Dermis blood vessel endothelial cell (primary cell): Measurements from ENCODE around the gene MYT1. TPM values are rescaled to one million over a fixed set of nuclear protein-coding genes. Genes with fewer than 3 reads are reported as not detected.
A peak's percentile ranks its signal among the peaks of the same experiment; 100 is the strongest.

Experiments used
- DNase-seq: peaks from one replicate; pipeline ENCODE4 v3.0.0; 2010
- total RNA-seq: library from RNA; depleted of rRNA; stranded (reverse); fragments of >200 nt; gene quantifications from 2 replicates; pipeline ENCODE4 v1.2.3, GENCODE V29; 2014

Gene MYT1
- total RNA-seq, 1 donor from 2014 or later: not detected

DNA sequence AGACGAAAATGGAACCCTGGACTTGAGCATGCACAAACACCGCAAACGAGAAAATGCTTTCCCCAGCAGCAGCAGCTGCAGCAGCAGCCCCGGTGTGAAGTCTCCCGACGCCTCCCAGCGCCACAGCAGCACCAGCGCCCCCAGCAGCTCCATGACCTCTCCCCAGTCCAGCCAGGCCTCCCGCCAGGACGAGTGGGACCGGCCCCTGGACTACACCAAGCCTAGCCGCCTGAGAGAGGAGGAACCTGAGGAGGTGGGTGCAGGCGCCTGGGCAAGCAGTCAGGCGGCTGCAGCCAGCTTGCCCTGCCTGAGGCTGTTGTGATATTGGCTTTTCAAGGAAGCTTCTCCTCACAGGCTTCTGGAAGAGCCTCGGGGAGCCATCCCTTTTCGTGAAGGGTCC is 55.5 kb downstream of the MYT1 start:
- no peak for DNase-seq

DNA sequence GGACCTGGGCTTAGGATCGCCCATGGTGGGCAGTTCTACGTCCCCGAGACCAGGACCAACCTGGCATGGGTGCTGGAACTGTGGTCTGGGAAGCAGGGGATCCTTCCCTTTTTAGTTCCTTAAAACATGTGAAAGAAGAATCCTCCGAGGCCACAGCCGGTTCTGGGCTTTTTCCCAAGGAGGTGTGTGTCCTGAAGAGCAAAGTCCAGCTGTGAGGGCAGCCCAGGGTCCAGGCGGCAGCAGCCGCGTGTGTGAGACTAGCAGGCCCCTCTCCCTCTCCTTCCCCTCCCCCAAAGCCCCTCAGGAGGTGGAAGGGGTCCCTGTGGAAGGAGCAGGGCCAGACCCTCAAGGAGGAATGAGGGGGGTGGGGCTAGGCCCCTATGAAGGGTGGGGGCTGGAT is 56.2 kb downstream of the MYT1 start:
- no peak for DNase-seq

DNA sequence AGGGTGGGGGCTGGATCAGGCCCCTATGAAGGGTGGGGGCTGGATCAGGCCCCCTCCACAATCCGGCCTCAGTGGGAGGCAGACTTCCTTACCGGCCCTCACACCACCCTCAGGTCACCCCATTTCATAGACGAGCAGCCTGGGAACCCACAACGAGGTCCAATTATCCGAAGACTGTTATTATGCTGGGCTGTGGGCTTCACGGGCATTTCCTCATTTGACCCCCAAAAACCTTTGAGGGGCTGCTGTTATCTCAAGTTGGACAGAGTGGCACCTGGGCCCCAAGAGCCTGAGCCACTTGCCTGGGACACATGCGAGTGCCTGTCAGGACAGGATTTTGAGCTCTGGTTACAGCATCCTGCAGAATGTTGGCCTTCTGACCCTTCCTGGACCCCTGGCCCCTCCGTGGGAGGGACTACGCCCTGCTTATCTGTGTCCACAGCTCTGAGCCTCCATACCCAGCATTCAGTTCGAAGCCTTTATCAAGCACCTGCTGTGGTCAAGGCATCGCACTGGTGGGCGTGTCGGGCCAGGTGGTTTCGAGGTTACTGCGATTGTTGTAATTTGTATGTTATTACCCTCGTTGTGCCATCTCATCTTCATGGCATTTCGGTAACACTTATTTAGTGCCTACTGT is 56.8 kb downstream of the MYT1 start:
- no peak for DNase-seq

DNA sequence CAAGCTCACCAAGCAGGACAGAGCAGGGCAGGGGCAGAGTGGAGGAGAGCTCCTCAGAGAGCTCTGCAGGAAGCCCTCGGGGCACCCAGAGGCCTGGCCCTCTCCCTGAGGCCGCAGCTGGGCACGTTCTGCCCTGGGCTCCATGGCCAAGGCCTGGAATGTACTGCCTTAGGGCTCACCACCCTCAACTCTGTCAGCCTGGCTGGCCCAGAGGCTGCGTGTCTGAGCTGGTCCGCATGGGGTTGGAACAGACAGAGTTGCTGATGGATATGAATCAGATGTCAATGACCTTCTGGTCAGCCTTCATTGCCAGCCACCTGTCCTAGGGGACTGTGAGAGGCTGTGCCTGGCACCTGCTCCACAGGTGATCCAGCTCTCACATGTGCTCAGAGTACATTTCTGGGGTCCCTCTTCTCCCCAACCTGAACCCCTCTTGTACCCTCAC is 58.1 kb downstream of the MYT1 start:
- no peak for DNase-seq

DNA sequence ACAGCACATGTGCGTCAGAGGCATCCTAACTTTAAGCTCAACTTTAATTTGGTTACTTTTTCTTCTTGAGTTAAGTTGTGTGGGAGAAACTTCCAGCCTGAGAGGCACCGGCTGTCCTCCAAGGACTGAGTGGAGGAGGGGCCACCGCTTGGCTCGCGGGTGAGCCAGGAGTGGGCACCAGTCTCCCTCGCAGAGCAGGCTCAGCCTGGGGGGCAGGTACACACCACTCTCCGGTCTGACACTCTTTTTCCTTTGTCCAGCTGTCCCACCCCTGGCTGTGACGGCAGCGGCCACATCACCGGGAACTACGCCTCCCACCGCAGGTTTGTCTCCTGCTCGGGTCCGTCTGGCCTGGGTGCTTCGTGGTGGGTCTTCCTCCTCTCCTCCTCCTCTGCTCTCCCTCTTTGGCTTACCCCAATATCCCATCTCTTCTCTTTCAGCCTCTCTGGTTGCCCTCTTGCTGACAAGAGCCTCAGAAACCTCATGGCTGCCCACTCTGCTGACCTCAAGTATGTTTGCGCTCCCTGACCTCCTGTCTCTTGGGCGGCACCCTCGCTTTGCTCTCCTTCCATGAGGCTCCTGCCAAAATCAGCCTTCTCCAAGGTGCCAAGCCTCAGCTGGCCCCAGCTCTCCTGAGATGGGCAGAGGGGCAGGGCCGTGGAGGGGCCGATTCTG is 58.7 kb downstream of the MYT1 start:
- no peak for DNase-seq

DNA sequence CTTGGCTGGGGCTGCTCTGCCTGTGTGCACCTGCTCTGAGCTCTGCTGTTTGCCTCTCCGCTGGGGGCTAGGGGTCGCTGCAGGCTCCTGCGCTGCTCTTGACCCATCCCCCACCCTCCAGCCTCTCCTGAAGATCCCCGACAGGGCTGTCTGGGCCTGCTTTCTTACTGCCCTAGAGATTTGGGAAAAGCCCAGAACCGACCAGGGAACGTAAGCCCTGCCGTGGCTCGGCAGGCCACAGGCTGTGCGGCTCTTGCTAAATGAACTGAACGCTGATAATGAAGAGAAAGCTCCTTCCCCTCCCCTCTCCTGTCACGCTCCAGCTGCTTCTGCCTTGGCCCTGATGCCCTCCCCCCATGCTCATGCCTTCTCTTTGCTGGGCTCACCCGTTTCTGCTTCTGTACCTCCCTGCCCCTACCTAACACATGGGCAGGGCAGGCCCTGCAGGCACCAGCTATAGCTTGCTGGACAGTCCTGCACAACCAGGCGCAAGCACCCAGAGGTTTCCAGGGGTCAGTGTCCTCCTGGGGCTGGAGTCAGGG is 59.3 kb downstream of the MYT1 start:
- peak; percentile 41 for DNase-seq

DNA sequence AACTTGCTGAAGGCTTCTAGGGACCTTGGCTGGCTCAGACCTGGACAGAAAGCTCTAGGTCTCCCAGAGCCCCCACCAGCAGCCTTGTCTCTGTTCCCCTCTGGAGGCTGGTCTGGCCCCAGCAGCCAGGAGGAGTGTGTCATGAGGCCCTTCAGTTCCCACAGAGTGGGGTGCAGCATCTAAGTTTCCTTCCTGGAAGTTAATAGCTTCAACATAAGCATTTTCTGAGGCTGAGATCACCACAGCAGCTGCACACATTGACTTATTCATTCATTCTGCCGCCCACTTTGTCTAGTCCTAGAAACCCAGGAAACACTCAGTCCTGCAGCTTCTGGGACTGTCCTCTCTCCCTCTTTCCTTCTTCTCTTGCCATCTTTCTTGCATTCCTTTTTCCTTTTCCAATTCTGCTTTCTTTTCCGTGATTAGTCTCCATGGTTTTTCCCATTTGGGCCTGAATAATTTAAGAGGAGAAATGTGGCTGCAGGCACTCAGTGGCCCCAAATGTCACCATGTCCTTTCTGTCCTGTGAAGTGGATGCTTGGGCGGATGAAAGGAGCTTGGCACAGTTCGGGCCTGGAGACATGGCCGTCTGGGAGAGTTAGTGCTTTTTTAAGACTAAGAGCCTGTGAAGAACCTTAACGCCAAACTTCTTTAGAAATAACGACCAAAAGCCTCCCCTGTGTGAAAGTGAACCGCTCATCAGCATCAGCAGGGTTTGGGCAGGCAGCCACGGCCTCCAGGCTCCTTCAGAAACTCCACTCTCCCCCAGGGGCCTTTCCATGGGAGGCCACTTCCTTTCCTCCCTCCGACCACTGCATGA is 60.3 kb downstream of the MYT1 start:
- peak; percentile 79 for DNase-seq

DNA sequence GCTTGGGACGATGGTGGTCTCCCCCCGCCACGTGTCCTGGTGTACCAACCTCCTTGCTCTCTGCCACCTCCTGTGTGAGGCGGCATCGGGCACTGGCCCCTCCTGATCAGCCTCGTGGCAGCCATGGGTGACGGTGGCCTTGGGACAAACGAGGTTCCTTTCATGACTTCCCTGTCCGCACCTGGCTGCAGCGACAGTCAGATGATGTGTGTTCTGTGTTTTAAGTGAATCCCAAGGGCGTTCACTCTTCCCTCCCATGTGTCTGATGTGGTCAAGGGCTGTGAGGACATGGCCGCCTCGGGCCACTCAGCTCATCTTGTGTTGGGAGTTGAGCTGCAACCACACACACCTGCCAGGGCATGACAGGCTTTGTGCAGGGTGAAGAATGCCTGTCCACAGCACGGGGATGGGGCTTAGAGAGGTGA is 60.9 kb downstream of the MYT1 start:
- no peak for DNase-seq

DNA sequence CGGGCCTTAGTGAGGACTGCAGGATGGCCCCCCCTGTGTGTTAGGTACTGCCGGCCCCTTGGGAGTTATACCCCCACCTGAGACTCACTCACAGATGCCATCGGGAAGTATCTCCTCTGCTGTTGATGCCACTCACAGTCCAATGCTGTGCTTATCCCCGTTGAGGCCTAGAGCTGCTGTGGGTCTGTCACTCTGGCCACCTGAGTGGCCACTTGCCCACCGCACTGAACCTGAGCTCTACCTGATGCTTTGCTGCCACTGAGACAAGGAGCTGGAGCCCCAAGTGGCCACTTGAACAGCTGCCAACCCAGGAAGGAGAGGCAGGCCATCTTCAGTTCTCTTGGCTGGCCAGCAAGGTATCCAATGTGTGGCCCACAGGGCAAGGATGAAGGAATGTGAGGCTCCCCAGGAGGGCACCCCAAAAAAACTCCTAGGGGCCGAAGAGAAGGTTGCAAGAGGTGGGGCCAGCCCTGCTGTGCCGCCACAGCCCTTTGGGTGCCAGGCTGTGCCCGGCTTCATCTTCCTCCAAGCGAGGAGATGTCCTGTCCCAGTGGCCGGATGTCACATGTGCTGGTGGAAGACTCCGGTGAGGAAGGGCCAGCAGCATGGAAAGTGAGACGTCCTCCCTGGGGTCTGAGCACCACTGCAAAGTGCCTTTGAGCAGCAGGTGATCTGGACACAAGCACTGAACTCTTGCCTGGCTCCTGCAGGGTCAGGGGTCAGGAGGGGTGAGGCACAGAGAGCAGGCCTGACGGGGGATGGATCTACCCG is 61.8 kb downstream of the MYT1 start:
- no peak for DNase-seq

DNA sequence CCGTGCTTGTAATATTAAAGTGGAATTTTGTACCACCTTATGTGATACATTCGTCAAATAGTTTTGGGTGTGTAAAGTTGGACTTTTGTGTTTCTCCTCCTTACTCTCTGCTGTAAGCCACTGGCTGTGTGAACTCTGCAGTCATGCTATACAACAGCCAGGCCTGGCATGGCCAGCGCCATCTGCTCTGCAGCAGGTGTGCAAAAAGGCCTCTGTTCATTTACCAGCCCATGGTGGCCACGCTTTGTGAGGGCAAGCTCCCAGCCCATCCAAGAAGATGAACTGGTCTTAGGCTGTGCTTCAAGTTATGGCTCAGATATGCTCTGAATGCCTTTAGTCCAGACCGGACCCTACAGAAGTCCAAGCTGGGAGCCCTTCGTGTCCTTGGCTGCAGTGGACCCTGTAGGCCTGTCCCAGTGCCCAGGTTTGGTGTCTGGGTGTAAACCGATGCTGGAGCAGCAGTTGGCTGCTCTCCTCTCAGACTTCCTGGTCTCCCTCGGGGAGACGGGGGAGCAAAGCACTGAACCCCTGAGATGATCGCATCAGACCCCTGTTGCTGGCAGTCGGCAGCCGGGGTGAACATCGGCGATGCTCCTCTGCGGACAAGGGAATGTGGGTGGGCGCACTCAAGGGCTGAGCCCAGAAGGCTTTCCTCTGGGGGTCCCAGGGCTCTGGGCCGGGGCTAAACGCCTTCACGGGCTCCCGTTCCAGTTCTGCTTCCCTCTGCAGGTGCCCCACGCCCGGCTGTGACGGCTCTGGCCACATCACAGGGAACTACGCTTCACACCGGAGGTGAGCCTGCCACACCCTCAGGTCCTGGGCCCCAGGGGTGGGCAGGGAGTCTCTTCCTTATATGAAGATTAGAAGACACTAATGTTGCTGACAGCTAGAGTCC is 62.7 kb downstream of the MYT1 start:
- DNase-seq: no peak

DNA sequence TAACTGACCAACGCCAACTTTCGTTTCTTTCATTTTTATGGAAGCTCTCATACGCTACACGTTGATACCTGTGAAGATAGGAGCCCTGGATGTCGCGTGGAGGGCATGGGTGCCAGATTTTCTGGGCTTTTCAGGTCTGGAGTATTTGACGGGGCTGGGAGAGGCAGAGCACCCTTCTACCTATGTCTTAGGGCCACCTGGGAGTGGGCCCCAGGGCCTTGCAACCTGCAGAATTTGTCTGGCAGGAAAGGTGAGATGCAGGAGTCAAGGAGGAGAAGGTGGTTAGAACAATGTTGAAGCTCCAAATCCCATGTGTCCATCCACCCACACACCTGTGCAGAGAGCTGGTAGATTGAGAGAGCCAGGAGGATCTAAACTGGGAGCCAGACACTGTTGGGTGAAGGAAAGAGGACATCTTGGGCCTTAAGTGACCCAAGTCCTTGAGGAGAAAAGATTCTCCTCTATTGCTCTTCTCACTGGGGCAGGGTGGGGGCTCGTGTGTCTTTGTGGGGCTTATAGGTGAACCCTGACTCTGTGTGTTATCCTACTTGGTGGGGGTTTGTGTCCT is 63.9 kb downstream of the MYT1 start:
- no peak for DNase-seq

DNA sequence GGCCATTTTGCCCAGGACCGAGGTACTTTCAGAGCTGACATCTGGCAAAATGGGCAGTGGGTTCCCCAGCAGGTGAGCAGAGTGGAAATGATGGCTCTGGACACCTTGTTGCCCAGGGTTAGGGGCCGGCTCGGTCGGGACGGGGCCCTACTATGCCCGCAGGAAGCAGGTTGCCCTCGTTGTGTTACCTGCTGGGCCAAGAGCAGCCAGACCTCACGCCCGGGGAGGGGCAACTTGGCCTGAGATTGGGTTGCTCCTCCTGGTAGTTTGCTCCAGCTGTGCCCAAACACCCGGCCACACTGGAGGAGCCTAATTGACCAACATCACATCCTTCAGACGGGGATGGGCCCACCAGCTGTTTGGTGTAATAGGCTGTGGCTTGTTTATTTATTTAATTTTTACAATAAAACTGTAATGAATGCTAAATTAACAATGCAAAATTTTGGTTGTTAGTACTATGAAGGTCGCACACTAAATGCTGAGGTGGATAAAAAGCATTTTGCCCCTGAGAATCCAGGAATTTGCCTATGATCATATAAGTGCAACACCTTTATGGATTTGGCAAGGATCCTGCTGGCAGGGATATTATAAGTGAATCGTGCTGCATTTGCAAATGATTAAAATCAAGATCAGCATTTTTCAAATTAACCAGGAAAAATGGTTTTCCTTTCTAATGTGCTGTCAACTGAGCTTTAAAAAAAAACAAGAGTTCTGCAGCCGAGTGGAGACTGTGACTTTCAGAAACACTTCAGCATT is 64.7 kb downstream of the MYT1 start:
- DNase-seq: no peak

DNA sequence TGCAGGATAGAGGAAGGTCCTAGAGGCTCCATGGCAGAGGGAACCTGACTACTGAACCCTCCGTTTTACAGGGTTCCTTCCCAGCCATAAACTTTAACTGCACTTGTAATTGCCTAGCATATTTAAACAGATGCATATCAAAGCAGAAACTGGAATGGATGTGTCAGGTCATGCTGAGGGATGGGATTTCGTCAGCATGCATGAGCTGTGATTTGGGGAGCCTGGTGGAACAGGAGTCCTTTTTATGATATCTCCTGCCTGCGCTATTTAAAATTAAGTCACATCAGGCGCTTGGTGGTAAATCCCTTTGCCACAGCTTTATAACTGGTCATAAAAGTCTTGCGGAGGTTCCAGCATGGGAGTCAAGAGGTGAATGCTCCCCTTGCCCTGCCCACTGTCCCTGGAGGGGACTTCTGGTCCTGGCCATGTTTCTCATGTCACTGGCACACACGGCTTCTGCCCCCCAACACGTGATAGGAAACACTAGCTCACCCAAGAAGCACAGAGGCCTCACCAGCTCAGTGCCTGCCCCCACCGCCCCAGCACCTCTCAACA is 65.3 kb downstream of the MYT1 start:
- no peak for DNase-seq

DNA sequence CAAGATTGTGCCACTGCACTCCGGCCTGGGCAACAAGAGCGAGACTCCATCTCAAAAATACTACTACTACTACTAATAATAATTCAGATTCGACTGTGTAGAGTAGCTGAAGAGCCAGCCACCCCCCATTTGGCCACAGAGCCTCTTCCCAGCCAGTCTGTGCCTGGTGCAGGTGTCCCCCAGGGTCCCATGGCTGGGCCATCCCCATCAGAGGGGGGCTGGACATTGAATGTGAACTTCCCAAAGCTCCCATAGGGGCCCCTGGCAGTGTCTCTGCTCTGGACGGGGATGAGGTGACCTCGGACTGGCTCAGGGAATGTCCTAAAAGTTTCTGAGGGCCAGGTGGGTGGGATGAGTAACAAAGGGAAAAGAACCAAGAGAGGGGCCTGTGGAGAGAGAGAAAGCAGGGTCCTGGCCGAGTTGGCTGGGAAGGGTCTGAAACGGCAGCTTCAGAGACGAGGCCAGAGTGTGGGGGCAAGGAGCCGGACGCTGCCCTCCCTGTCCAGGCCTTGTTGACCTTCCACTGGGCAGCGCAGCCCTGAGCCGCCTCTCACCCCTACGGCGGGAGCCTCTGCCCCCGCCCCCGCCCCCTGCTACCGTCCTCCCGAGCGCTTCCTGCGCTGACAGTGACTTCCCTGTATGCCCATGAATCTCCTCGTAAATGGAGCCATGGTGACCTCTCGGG is 66.4 kb downstream of the MYT1 start:
- DNase-seq: no peak

DNA sequence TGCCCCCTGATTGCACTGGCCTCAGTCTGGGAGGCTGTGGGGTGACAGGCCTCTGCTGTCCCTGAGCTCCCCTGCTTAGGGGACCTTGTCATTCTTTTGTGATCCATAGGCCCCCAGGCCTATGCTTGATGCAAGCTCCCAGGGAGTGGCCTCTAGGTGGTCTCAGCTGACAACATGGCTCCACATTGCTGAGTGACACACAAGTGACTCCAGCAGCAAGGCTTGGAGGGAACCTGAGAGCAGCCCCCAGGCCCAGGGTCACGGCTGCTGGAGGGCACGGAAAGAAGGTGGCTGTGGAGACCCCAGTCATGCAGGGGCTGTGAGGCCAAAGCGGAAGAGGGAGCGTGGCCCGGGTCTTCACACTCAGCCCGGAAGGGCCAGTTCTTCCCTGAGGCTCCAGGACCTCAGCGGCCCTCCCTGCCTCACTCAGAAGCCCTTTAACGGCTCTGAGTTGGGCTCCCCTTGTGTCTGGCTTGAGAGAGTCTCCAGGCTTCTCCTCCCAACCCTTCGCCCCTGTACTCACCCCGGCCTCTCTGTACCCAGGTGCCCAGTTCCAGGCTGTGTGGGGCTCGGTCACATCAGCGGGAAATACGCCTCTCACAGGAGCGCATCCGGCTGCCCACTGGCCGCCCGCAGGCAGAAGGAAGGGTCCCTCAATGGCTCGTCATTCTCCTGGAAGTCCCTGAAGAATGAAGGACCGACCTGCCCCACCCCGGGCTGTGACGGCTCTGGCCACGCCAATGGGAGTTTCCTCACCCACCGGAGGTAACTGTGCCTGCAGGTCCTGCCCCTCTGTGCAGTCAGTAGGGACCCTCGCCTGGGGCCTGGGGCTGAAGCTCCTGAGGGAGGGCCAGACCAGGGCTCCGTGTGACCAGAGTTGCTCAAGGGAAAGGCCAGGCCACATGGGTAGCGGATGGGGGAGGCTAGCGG is 67.6 kb downstream of the MYT1 start:
- no peak for DNase-seq

DNA sequence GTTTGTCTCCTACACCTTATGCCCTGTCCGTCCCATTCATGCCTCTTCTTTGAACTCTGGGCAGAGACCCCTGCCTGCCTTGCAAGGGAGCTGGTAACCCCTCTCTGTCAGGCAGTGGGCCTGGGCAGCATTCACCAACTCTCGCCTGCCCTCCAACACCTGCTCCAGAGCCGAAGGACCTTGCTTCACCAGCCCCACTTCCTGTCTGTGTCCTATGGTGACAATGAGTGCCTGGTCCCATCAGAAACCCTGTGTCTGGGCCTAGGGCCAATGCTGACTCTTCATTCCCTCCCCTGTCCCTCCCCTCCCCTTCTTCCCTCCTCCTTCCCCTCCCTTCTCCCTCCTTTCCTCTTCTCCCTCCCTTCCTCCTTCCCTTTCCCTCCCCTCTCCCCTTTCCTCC is 68.5 kb downstream of the MYT1 start:
- DNase-seq: no peak

DNA sequence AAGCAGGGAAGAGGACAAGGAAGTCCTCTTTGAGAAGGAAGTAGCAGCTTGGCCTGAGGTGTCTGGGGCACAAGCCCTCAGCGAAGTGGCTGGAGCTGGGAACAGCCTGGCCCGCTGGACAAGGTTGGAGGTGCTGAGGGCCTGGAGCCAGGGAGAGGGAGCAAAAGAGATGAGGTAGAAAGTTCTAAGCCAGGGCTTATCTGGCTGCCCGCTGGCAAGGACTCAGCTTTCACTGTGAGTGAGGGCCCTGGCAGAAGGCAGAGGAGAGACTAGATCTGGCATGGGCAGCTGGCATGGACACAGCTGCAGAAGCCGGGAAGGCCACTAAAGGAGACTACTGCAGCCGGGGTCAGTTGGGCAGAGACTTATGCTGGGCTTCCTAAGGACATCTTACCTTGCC is 69.5 kb downstream of the MYT1 start:
- DNase-seq: no peak

DNA sequence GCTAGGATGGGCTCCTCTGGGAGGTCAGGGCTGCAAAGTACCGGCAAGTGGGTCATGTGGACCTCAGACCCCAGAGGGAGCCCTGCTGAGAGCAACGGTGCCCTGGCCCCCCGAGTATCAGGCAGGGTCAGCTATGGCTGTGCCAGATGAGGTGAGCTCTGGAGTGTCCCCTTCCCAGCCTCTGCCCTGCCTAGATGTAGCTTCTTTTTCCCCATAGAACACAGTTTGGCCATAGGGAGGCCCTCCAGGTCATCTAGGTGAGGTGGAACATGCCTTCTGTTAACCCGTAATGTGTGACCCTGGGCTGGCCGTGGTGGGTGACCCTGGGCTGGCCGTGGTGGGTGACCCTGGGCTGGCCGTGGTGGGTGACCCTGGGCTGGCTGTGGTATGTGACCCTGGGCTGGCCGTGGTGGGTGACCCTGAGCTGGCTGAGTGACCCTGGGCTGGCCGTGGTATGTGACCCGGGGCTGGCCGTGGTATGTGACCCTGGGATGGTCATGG is 70.1 kb downstream of the MYT1 start:
- no peak for DNase-seq
